ENCODE results near the gene KIF26B. TPM values are rescaled to one million over a fixed set of nuclear protein-coding genes. Genes with fewer than 3 reads are reported as not detected.
A peak's percentile ranks its signal among the peaks of the same experiment; 100 is the strongest.

Gene KIF26B
- total and polyA plus RNA-seq, 2 of the 4 experiments (the other 2 are of a cell fraction) = 0.53 to 0.54 TPM

- no peak for TF ChIP-seq RAD21 (IDR thresholded peaks at IDR 0.05; ENCODE audit: low read length)
Observed at GRCh38 chr1:245409341-245410195, 254.8 kb downstream of the KIF26B start (continued).

- Histone ChIP-seq H3K27ac (ENCODE audit: insufficient read depth, low read length) (peak overlapping the region; percentile 52), H2AFZ (replicated peaks; ENCODE audit: low read length, poor library complexity) (peak overlapping the region; percentile 84), H4K91ac (ENCODE audit: insufficient read depth, low read depth, low read length) (peak overlapping the region; percentile 63; the same call in 1 of the 2 replicates), H3K79me1 (ENCODE audit: low read depth in 1 of 2, low read length in 2 of 2) (no peaks in the 10 kb centered on the region), H3K27me3 (ENCODE audit: control insufficient read depth, insufficient read depth, low read length) (no peaks in the 10 kb centered on the region), H2BK15ac (ENCODE audit: low read depth, low read length) (peak overlapping the region; percentile 10; the same call in 1 of the 3 replicates), H3K4me2 (ENCODE audit: low read depth, low read length) (no peak overlapping the region; the same call in 1 of the 2 replicates), H3K4me1 (ENCODE audit: control insufficient read depth, insufficient read depth, low read length) (peaks cover 6% of the 10 kb centered on the region), H3K18ac (ENCODE audit: low read depth, low read length) (peak overlapping the region; percentile 5; the same call in 1 of the 2 replicates), H3K23ac (ENCODE audit: low read depth, low read length) (peak overlapping the region; percentile 68), H2BK5ac (ENCODE audit: low read depth, low read length, poor library complexity, severe bottlenecking) (peak overlapping the region; percentile 18), H3K9me1 (ENCODE audit: insufficient read depth, low read length) (no peaks in the 10 kb centered on the region), H2BK120ac (ENCODE audit: low read depth, low read length) (peak overlapping the region; percentile 53; the same call in 1 of the 2 replicates), H4K20me1 (ENCODE audit: insufficient read depth, low read length) (no peaks in the 10 kb centered on the region), H2BK20ac (ENCODE audit: low read depth, low read length) (peak overlapping the region; percentile 68), H4K5ac (ENCODE audit: low read depth, low read length) (peak overlapping the region; percentile 27), H4K8ac (ENCODE audit: low read depth in 2 of 2, low read length in 2 of 2) (peak overlapping the region; percentile 12 to 87; a peak in 2 of 4 replicates), H2AK5ac (ENCODE audit: low read depth, low read length) (no peak overlapping the region; the same call in 1 of the 2 replicates), H3K9me3 (ENCODE audit: control insufficient read depth, insufficient read depth, low read length) (no peaks in the 10 kb centered on the region), H3K14ac (replicated peaks; ENCODE audit: low read depth, low read length) (peak overlapping the region; percentile 46; the same call in 1 of the 2 replicates), H3K9ac (ENCODE audit: low read depth, low read length) (peak overlapping the region; percentile 37; the same call in 1 of the 2 replicates), H3K4me3 (ENCODE audit: insufficient read depth, low read depth, low read length) (no peak overlapping the region), H3K36me3 (ENCODE audit: control insufficient read depth, insufficient read depth, low read length) (no peaks in the 10 kb centered on the region), H2AK9ac (replicated peaks; ENCODE audit: low read depth, low read length, poor library complexity) (no peak overlapping the region), H3K56ac (ENCODE audit: extremely low read depth, insufficient read depth, low read length) (no peak overlapping the region), H3K4ac (ENCODE audit: low read depth, low read length) (peak overlapping the region; percentile 80)
- DNase-seq = peak; percentile 75
- dilution Hi-C loops (cut with HindIII; ENCODE audit: low sequenced_read_pairs, unreplicated experiment) (no loop called here), in situ Hi-C loops (cut with MboI; ENCODE audit: low sequenced_read_pairs) (no loop called here), intact Hi-C loops (cut with micrococcal nuclease) (loop anchor here (10.0 kb wide), 1 partner anchor 593 kb away; no protein-coding TSS in a partner anchor)
- WGBS, 2 experiments (ENCODE audit: extremely low coverage in 2 of 2, insufficient read length in 1 of 2) = no CpG with 5 or more reads among the region's 14 CpGs
- ATAC-seq (ENCODE audit: low read depth) = peak; percentile 98
- POLR2A ChIA-PET (ENCODE audit: unreplicated experiment) = no interaction called here
- no TSS peak for BruUV-seq (replicated peaks)
- TF ChIP-seq USF2 (IDR thresholded peaks at IDR 0.05; ENCODE audit: low read depth, low read length) (no peak), MXI1 (IDR thresholded peaks at IDR 0.05; ENCODE audit: borderline replicate concordance, low read depth, low read length) (no peak), POLR2A (IDR thresholded peaks at IDR 0.05; ENCODE audit: low read depth, low read length) (no peak), FOS (IDR thresholded peaks at IDR 0.05; ENCODE audit: low read depth, low read length) (peak; percentile 26; the same call in 1 of the 2 replicates), RFX5 (IDR thresholded peaks at IDR 0.05; ENCODE audit: low read depth, low read length) (no peak)
- CTCF ChIA-PET = interaction anchor here (0.7 to 1.0 kb wide), 2 partner anchors 9 to 532 kb away, joined by 3 read pairs; no protein-coding TSS in a partner anchor
Observed at GRCh38 chr1:245411245-245412036, 256.7 kb downstream of the KIF26B start.

Measured in IMR-90 (cell line).